IPS DF 4.7 (cell line): Measurements from ENCODE around the gene HCN2.

Experiments used
- DNase-seq: peaks from one replicate; pipeline ENCODE4 v3.0.0-alpha.2; 2013; ENCODE audit warnings: low spot score; ENCODE audit errors: extremely low read depth

The HCN2 gene

DNA sequence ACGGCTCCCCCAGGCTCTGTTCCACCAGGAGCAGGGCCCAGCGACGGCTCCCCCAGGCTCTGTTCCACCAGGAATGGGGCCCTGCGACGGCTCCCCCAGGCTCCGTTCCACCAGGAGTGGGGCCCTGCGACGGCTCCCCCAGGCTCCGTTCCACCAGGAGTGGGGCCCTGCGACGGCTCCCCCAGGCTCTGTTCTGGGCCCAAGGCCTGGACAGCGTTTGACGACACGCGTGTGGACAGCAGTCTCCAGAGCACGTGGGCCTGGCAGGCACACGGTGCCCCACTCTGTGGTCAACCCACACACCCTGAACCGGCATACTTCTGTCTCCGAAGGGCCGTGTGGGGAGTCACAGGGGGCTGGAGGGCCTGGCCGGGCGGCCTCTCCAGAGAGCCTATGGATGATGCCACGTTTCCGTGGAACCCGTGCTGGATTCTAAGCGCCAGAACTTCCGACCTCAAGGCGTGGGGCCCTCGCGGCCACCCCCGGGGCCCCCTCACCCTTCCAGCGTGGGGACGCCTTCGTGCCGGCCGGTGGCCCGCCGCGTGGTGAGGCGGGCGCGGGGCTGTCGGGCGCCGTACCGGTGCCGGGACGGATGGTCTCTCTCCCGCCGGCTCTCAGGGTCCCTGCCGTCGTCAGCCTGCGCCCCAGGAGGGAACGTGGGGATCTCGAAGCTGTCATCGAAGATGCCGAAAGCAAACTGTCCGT, 61.6 kb downstream of the HCN2 start:
- DNase-seq: no peak

DNA sequence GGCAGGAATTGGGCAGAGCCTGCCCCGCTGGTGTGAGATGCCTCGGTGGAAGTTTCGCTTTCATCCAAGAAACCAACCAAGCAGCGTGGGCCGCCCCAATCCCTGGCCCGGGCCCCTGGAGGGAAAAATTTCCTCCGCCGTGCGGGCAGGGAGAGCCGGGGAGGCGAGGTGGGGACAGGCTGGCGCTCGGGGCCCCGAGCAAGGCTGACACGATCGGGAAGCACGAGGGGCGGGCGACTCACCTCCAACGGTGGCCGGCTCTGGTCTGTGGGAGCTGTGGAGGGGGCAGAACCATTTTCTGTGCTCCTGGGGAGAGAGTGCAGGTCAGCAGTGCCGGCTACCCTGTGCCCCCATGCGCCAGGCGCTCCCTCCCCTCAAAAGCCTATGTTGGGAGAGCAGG, 62.3 kb downstream of the HCN2 start:
- no peak for DNase-seq

DNA sequence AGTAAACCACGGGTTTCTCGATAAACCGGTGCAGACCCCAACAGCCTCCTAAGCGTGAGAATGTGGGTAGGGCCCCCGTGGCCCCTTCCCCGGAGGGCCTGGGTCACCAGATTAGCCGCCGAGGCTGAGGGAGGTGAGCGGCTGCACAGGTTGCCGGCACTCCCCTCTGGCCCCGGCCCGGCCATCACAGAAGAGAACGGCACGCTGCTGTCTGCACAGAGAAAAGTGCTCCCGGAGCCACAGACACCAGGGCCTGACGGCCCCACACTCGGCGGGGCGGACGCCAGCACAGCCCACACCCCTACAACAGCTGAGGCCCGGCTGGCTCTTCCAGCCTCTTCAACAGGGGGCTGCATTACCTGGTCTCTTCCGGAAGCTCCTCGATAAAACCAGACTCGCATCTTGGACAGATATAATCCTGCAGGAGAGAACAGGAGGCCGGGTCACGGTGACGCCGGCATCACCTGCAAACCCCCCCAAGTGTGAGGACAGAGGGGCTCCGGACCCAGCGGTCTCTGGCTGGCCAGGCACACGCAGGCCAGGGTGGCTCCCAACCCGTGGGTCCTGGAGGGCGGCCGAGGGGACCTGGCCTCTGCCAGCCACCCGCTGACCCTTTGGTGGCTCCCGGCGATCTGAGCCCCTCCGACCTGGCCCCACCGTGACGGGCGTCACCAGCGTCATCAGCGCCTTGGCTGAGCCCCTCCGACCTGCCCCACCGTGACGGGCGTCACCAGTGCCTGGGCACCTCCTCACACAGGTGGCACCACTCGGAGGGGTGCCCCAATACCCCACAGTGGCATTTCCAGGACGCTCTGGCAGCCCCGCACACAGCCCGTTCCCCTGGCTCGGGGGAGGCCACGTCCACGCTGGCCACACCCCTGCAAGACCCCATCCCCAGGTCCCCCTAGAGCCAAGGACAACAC, 63.0 kb downstream of the HCN2 start:
- no peak for DNase-seq

DNA sequence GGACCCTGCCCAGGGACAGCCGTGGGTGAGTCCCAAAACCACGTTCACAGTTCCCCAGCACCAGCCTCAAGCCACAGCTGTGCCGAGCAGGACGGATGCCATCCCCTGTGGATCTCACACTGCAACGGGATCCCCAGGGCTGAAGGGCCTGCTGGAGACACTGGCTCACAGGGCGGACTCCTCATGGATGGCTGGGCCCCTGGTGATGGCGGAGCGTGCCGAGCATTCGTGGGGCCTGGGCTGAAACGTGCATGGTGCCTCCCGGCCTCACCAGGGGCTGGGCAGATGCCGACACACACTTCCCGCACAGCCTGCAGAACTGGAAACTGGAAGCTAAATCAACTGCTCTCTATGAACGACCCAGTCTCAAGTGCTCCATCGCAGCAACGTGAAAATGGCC, 63.7 kb downstream of the HCN2 start:
- DNase-seq: no peak

DNA sequence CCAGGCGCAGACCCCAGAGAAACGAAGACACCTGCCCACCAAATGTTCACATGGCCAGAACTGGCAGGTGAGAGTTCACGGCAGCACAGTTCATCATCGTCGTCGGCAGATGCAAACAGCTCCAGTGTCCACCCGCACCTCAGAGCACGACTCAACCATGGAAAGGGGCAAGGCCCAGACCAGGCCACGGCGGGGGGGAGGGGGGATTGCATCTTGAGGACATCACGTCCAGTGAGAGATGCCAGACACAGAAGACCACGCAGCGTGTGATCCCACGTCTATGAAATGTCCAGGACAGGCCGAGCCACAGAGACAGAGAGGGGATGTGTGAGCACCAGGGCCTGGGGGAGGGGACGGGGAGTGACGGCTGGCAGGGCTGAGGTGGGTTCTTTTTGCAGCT, 66.0 kb downstream of the HCN2 start:
- no peak for DNase-seq

DNA sequence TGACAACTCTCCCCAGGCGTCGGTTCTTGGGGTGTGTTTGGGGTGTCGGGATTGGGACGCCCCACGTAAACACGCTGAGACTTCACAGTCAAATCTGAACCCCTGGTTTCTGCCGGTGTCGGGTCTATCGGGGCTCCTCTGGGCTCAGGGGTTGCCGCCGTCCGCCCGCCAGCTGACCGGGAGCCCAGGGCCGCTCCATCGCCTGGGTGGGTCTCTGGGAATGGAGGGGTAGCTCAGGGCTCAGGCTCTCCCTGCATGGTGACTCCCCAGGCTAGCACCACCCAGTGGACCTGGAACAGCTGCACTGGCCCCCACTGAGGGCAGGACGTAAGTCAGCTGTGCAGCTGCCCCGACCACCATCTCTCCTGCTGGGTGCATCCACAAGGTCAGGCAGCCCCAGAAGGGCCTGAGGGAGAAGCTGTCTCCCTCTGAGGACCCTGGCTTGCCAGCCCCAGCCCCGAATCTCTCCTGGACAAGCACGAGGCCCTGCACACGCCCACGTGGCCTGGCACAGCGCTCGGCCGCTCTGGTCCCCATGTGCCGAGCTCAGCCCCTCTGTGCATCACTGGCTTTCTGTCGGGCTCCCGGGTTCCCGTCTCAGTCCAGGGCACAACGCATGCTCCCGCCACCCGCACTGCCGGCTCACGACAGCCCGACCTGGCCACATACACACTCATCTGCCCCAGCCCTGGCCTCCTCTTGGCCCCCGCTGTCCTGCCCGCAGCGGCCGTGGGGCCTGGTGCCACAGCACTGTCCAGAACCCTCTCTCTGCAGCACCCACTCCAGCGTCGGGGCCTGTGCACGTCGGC, 67.3 kb downstream of the HCN2 start:
- no peak for DNase-seq

DNA sequence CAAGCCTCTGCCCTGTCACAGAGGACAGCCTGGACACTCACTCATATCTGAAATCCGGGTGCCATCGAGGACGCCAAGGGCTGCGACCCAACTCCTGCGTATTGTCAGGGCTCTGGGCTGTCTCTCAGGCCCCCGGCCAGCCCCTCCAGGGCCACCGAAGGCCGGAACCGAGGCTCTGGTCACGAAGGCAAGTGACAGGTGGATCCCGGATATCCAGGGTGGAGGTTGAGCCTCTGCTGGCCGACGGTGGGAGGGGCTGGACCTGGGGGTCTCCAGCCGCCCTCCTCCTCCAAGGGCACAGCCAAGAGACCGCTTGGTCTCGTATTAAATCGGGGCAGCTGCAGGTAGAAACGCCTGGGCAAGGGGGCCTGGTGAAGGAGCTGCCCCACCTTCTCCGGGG, 67.9 kb downstream of the HCN2 start:
- DNase-seq: no peak

DNA sequence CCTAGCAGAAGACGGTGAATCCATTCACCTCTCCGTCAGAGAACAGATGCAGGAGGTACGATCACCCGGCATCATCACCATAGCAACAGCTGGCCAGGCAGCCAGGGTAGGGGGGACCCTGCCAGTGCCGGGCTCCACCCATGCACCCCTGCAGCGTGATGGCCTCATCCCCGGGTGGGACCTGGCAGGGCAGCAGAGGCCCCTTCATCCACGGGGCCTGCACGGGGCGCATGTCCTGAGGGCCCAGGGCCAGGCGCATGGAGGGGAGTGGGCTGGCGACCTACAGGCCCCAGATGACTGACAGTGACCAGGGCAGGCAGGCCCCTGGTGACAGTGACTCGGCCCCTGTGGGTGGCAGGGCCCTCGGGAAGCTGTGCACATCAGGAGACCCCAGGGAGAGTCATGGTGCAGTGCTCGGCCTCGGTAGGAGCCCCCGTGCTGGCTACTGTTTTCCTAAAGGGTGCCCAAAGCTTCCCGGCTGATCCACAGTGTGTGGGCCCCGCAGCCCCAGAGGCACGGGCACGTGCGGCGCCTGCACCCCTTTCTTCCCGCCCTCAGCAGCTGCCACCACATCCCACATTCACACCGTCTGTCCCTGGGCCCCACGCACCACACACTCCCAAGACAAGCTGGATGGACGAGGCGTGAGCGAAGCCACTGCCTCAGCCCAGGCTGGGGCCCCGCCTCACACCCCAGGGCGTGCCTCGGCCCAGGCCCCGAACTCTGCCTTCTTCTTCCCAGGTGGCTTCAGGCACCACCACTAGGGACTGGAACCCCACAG, 68.6 kb downstream of the HCN2 start:
- no peak for DNase-seq

DNA sequence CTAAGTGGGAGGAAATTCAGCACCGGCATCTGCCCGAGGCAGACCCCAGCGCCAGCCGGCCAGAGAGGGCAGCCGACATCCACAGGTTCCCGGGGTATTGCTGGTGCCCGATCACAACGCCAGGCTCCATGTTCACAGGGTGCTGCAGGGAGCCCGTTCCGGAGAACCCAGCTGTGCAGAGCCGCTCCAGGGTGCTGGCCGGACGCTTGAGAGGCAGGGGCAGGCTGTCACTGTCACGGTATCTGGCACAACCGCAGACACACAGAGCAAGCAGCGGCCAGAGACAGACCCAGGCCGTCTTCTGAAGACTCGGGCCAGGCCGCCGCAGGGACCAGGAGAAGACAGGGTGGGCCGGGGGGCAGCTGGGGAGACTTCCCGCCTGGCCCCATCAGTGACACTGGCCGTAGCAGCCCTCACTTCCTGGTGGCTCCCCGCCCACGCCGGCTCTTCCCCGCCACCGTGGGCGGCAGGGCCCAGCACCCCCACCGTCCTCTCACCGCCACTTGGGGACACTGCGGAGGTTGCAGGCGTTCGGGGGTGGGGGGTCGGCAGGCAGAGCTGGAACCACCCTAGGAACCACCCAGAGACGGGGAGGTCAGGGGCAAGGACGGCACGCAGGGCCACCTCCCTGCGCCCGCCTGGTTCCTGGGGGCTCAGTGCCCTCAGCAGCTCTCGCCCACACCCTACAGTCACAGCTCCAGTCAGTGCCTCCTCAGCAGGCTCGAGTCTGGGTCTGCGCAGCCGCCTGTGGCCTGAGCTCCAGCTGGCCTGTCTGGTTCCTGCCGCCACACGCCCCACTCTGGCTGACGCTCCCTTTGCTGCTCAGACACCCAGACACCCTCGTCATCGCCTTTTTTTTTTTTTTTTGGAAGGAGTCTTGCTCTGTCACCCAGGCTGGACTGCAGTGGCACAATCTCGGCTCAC, 69.5 kb downstream of the HCN2 start:
- no peak for DNase-seq

DNA sequence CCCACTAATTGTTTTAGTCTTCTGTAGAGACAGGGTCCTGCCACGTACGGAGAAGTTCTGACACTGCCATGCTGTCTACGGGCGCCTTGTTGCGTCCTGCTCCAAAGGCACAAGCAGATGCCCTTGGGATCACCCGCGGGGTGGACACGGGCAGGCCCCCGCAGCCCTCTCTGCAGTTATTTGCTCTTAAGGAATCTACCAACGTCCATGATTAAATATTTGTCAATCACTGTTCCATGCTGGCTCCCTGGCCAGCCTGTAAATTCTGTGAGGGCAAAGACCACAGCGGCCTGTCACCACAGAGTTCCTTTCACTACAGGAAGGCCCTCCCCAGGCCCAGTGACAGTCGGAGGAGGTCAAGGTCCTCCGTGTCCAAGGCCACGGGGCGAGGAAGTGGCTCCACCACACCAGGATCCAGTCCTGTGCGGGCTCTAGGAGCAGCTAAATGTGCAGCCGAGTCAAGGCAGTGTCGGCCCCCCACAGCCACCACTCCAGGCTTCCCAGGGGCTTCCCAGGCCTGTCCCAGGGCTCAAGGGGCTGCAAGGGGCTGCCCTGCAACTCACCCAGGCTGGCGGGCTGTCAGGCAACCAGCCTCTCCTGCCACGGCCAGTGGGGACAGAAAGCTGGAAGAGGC, 71.2 kb downstream of the HCN2 start:
- DNase-seq: no peak

DNA sequence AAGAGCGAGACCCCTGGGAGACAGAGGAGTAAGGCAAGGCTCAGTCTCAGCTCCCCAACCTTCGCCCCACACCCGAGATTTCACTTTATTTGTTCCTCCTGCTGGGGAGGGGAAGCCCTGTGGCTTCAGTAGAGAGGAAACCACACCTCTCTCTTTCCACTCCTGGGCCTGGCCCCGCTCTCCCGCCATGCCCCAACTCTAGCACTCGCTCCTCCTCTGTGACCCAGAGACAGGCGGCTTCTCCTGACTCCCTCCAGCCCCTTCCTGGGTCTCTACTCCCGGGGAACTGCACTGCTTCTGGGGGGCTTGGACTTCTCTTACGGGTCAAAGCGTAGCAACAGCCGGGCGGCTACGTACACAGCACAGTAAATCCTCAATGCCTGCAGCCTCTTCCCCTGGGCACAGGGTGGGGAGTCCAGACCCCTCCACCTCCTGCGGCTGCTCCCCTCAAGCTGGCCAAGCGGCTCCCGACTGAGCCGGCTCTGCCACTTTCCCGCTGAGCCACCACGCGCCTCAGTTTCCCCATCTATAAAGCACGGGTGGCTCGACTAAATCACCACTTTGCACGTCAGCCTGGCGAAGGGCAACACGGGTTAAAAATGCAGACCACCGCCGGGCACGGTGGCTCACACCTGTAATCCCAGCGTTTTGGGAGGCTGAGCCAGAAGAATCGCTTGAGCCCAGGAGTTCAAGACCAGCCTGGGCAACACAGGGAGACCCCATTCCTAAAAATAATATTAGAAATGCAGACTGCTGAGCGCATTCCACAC, 71.9 kb downstream of the HCN2 start:
- DNase-seq: no peak

DNA sequence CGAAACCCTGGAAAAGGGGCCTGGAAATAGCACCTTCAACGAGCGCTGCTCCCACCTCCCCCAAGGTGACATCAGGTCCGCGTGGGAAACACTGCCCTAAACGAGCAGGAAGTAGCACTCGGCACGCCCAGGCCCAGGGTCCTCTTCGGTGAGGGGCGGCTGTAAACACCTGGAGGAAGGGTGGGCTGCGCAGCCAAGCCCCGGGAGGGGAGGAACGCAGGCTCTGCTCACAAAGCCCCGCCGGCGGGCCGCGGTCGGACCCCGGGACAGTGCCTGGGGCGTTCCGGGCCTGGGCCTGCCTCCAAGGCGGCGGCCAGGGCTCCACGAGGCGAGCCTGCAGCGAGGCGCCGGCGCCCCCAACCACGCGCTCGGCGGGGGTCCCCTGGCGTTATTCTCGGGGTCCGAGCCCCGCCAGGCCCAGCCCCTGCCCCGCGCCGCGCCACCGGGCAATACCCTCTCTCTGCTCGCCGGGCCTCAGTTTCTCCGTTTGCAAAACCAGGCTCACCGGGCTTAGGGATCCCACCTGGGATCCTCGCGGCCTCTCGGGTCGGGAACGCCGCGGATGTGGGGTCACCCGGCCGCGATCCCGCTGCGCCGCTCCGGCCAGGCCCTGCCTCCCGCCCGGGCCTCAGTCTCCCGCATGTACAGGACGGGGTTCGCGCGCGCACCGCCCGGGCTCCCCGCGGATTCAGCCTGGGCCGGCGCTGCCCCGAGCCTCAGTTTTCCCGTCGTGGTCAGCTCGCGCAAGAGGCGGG, 72.7 kb downstream of the HCN2 start:
- no peak for DNase-seq

DNA sequence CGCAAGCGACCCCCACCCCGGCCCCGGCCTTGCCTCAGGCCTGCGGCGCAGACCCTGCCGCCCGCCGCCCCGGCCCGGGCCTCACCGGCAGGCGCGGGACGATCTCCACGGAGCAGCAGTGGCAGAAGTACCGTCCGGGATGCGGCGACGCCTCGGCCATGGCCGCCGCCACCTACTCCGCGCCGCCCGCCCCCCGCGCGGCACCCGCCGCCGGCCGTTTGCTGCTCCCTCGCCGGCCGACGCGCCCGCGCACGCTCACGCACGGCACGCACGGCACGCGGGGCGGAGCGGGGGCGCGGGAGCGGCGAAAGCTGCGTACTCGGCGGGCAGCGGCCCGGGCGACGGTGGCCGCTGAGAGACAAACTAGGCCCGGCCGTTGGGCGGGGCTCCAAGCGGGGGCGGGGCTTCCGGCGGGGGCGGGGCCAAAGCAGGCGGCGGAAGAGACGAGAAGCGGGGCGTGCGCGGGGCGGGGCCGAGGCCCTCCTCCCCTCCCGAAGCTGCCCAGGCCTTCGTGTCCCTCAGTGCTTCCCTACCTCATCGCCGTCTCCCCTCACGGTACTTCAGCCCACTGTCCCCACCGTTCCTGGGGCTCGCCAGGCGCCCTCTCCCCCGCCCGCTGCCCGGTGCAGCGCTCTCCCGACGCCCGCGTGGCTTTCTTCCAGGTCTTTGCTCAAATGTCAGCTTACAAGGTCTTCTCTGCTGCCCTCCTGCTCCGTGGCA, 73.4 kb downstream of the HCN2 start, which contains the start of gene RNF126:
Gene RNF126 (minus strand): TSS at position 253 of the 720 bp plus-strand sequence. CDS start 93 bp downstream, at position 160.
- DNase-seq: no peak

DNA sequence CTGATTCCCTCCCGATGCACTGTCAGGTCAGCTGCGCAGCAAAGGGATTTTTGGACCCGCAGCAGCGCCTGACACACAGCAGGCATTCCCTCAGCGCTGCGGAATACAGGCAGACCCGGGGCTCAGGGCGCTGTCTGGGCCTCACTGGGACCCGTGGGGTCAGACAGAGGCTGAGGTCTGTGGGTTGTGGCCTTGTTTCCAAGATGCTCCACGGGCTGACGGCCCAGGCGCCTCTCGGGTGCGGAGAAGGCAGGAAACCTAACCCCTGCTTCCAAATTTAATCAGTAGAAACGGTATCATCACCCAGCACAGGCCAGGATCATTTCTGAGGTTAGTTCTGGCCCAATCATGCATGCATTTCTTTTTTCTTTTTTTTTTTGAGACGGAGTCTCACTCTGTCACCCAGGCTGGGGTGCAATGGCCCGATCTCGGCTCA, 74.0 kb downstream of the HCN2 start:
- no peak for DNase-seq

DNA sequence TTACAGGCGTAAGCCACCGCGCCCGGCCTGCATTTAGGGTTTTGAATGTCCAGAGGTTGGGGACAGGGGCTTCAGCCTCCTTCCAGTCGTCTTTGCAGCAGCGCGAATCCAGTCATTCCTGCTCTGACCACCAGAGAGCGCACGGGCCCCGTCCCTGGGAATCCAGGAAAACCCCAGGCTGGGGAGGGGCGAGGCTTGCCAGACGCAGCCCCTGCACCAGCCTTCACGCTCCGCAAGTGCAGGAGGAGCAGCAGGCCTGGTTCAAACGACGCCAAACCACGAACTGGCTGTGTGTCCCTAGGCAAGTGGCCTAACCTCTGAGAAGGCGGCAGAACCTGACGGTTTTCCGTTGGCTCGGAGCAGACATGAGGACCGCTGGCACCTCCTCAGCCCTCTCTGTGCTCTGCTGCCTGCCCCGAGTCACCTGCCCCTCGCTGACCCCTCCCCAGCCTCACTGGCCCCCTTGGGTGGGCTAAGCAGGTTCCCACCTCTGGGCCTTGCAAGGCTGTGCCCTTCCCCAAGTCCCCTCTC, 75.3 kb downstream of the HCN2 start:
- peak; percentile 58 for DNase-seq
